Heart right ventricle (tissue), 16 donors: ENCODE measurements around the gene OSBPL1A. TPM values are rescaled to one million over a fixed set of nuclear protein-coding genes. Genes with fewer than 3 reads are reported as not detected.

ENCODE experiments used
- ATAC-seq, 8 donors: fragments of 200-7000 bp; cut with Tn5 transposase; one replicate each; pipeline ENCODE4 v1.9.1; 2020; ENCODE audit warnings: mild to moderate bottlenecking in 8 of 8, moderate library complexity in 8 of 8, moderate number of reproducible peaks in 1 of 8
- DNase-seq, 2 donors: peaks; one replicate each; pipeline ENCODE4 v3.0.0-alpha.2; 2020
- H3K27ac ChIP-seq, 10 donors: fragments of 200-600 bp; sonication (generic) in 2 of 10; one replicate each; pipeline versions ENCODE4 v1.5.0 to v1.8.0; 2020 to 2022; ENCODE audit warnings: mild to moderate bottlenecking in 3 of 10
- H3K27me3 ChIP-seq, 7 donors: fragments of 200-600 bp; one replicate each; pipeline ENCODE4 v1.8.0; 2021 to 2022; ENCODE audit warnings: mild to moderate bottlenecking in 2 of 7
- H3K36me3 ChIP-seq, 9 donors: fragments of 200-600 bp; sonication (generic) in 1 of 9; one replicate each; pipeline versions ENCODE4 v1.5.0 to v1.8.0; 2020 to 2022; ENCODE audit warnings: mild to moderate bottlenecking in 2 of 9
- H3K4me1 ChIP-seq, 9 donors: fragments of 200-600 bp; sonication (generic) in 1 of 9; one replicate each; pipeline versions ENCODE4 v1.5.0 to v1.8.0; 2020 to 2022; ENCODE audit warnings: mild to moderate bottlenecking in 4 of 9
- H3K4me3 ChIP-seq, 10 donors: fragments of 200-600 bp; sonication (generic) in 2 of 10; one replicate each; pipeline versions ENCODE4 v1.5.0 to v1.8.0; 2020 to 2022; ENCODE audit warnings: mild to moderate bottlenecking in 7 of 10, moderate library complexity in 2 of 10
- H3K9me3 ChIP-seq, 11 donors: fragments of 200-600 bp in 10 of 11; sonication (generic) in 2 of 11; one replicate each; pipeline versions ENCODE4 v1.5.0 to v1.8.0; 2013 to 2022; ENCODE audit warnings: mild to moderate bottlenecking in 2 of 11, control low read depth in 1 of 11, moderate library complexity in 1 of 11
- WGBS, 2 donors: extraction: QIAGEN DNeasy Blood & Tissue Kit; methylation state at CpG; one replicate each; pipeline ENCODE4 v1.1.7; 2013; ENCODE audit warnings: inconsistent platforms in 1 of 2; 5-methylcytosine and 5-hydroxymethylcytosine counted together
- intact Hi-C, 10 donors: fragments of 100-400 bp; cut with DNase I; formaldehyde crosslinking; loops; one replicate each; pipeline versions ENCODE4 v1.11.1 to v1.14.2; 2022
- polyA plus RNA-seq, 2 donors: library from polyadenylated mRNA; stranded (reverse); fragments of 200-250 nt; gene quantifications; one replicate each; pipeline ENCODE4 v1.2.3, GENCODE V29; 2013
- total RNA-seq, 10 donors: library from RNA; stranded (reverse); fragmentation: NEBNext Ultra II Directional in 3 of 10; extraction: Animal tissue kit (Norgen Biotek cat#: 25700) in 3 of 10; gene quantifications; one replicate each; pipeline versions ENCODE4 v1.2.1 to v1.2.4, GENCODE V29; 2021 to 2023
- TF ChIP-seq, protein P1 (sequence below), 9 donors: fragments of 200-600 bp; sonication (generic) in 2 of 9; IDR thresholded peaks; one replicate each; pipeline versions ENCODE4 v1.5.0 to v1.8.0; 2021 to 2022; ENCODE audit warnings: antibody characterized with exemption in 9 of 9, mild to moderate bottlenecking in 5 of 9, moderate library complexity in 1 of 9
- donor health status: Arrhythmogenic right ventricular cardiomyopathy.
- donor health status: ischemic (EF 13 %, LVEDD 7.1; RV severe dilation, severe dysfunction).
- donor health status: healthy with polysubstance abuse.
- donor health status: DM: no; HTN: yes; CAD: no.
- donor health status: DM: no; HTN: no; CAD: no.
- donor health status: ischemic (EF 25% LVEDD 6.9; RV normal size, moderate dysfunction).
- donor health status: ischemic (EF 25% LVEDD 5.7; RV mildly dilated, moderate dysfunction).
- donor health status: healthy.
- donor health status: DM: yes; HTN: yes; CAD: no.
- donor health status: Ischemic cardiomyopathy.
- donor health status: ischemic (EF 35%, LVEDD 5.7; RV mildly dilated, moderate dysfunction).
- donor health status: nonischemic (EF 11% LVEDD 7.7; RV severe dilation, severe dysfunction).
- donor health status: DM: yes; HTN: yes; CAD: no.
- donor health status: PGD.
- donor health status: ischemic (EF 29% LVEDD 5.4; RV normal size, mild dysfunction).
- donor health status: nonischemic (EF 23%, LVEDD 6.1; RV moderate dilation, normal function).

Gene OSBPL1A
- total and polyA plus RNA-seq, 12 donors: 26.5 to 85.6 (median 61.0) TPM

DNA sequence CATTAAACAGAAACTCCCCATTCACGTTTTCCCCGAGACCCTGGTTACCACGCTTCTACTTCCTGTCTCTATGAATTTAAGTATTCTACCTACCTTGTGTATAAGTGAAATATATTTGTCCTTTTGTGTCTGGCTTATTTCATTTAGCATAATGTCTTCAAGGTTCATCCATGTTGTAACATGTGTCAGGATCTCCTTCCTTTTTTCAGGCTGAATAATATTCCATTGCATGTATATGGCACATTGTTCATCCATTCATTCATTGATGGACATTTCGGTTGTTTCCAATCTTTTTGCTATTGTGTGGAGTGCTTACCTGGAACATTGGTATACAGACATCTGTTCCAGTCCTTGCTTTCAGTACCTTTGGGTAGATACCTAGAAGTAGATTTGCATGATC, 276.9 kb downstream of the OSBPL1A start:
- H3K4me1 ChIP-seq: peaks cover 0 to 5% (median 0%) of the 10 kb centered on the region in 9 donors
- DNase-seq (no peak), ATAC-seq (no peak)
- no peak overlapping the region for H3K27ac ChIP-seq
- intact Hi-C loops: loop anchor here in 2 of 10 donors (10.0 kb wide), 2 partner anchors 166 to 496 kb away; no protein-coding TSS in a partner anchor
- H3K9me3 ChIP-seq: no peaks in the 10 kb centered on the region
- TF ChIP-seq, protein P1, sequence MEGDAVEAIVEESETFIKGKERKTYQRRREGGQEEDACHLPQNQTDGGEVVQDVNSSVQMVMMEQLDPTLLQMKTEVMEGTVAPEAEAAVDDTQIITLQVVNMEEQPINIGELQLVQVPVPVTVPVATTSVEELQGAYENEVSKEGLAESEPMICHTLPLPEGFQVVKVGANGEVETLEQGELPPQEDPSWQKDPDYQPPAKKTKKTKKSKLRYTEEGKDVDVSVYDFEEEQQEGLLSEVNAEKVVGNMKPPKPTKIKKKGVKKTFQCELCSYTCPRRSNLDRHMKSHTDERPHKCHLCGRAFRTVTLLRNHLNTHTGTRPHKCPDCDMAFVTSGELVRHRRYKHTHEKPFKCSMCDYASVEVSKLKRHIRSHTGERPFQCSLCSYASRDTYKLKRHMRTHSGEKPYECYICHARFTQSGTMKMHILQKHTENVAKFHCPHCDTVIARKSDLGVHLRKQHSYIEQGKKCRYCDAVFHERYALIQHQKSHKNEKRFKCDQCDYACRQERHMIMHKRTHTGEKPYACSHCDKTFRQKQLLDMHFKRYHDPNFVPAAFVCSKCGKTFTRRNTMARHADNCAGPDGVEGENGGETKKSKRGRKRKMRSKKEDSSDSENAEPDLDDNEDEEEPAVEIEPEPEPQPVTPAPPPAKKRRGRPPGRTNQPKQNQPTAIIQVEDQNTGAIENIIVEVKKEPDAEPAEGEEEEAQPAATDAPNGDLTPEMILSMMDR (IDR thresholded peaks at IDR 0.05): no peak
- no peak overlapping the region for H3K4me3 ChIP-seq
- peaks cover 0 to 67% (median 0%) of the 10 kb centered on the region in 9 donors for H3K36me3 ChIP-seq
- 96 to 97% methylated on average over 4 of the region's 4 CpGs for WGBS, 2 donors
- no peaks in the 10 kb centered on the region for H3K27me3 ChIP-seq

- H3K9me3 ChIP-seq: no peaks in the 10 kb centered on the region
- H3K36me3 ChIP-seq: peaks cover 0 to 52% (median 0%) of the 10 kb centered on the region in 9 donors
- TF ChIP-seq, protein P1 (IDR thresholded peaks at IDR 0.05): peak; percentile 81 to 95 (median 93)
- no peak overlapping the region for H3K4me3 ChIP-seq
- peaks cover 0 to 7% (median 0%) of the 10 kb centered on the region in 9 donors for H3K4me1 ChIP-seq
- DNase-seq: peak; percentile 35 to 56
- WGBS, 2 donors: 49 to 62% methylated on average over 8 of the region's 8 CpGs
- no peak overlapping the region for H3K27ac ChIP-seq
- H3K27me3 ChIP-seq: no peaks in the 10 kb centered on the region
- ATAC-seq: peak; percentile 57 to 86 (median 72)
- intact Hi-C loops: loop anchor here in 9 of 10 donors (2.0 to 10.0 kb wide), 14 partner anchors 42 to 497 kb away; partner anchors contain the start of gene TTC39C (in 1 of the 9)
Observed at GRCh38 chr18:24118750-24119577, 278.7 kb downstream of the OSBPL1A start.

- Histone ChIP-seq H3K9me3 (no peaks in the 10 kb centered on the region), H3K27me3 (no peaks in the 10 kb centered on the region), H3K4me1 (peaks cover 0 to 7% (median 0%) of the 10 kb centered on the region in 9 donors), H3K36me3 (peaks cover 0 to 28% (median 0%) of the 10 kb centered on the region in 9 donors), H3K27ac (no peak overlapping the region), H3K4me3 (no peak overlapping the region)
- TF ChIP-seq, protein P1 (IDR thresholded peaks at IDR 0.05): no peak
- WGBS, 2 donors: 66 to 84% methylated on average over 2 of the region's 2 CpGs
- ATAC-seq: no peak
- intact Hi-C loops: loop anchor here in 9 of 10 donors (5.0 to 10.0 kb wide), 13 partner anchors 38 to 493 kb away; partner anchors contain the start of gene TTC39C (in 1 of the 9)
- DNase-seq: no peak
Observed at GRCh38 chr18:24115628-24116027, 282.0 kb downstream of the OSBPL1A start.

DNA sequence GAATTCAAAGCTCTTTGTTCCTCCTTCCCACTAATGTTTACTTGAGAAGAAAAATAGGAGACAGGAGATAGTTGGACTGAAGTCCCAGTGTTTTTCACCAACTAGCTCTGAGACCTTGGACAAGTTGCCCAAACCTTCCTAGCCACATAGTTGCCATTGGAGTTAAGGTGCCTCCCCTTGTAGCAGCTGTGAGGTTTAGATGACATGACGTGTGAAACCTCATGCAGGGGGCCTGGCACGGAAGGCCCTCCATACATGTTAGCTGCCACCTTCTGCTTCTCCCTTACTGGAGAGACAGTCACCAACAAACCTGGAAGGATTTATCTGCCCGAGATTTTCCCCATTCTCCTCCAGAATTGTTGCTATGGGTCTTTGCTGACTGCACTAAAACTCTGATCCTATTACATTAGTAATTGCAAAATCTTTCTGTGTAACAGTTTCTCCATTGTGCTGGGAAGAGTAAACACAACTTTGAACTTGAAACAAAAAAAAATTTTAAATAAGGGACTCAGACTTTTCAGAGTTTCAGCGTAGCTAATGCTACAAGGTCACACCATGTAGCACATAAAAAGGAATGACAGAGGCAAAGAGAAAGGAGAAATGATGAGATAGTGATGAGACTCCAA, 282.6 kb downstream of the OSBPL1A start:
- Histone ChIP-seq H3K36me3 (peaks cover 0 to 23% (median 0%) of the 10 kb centered on the region in 9 donors), H3K4me1 (peaks cover 0 to 7% (median 0%) of the 10 kb centered on the region in 9 donors), H3K4me3 (no peak overlapping the region), H3K27me3 (no peaks in the 10 kb centered on the region), H3K9me3 (no peaks in the 10 kb centered on the region), H3K27ac (no peak overlapping the region)
- DNase-seq (no peak), ATAC-seq (no peak)
- TF ChIP-seq, protein P1 (IDR thresholded peaks at IDR 0.05): no peak
- 81 to 83% methylated on average over 4 of the region's 4 CpGs for WGBS, 2 donors
- intact Hi-C loops: loop anchor here in 9 of 10 donors (5.0 to 10.0 kb wide), 14 partner anchors 38 to 493 kb away; partner anchors contain the start of gene TTC39C (in 1 of the 9)
